ENCODE results near the gene UBA6. TPM values are rescaled to one million over a fixed set of nuclear protein-coding genes. Genes with fewer than 3 reads are reported as not detected.

UBA6 gene
- total RNA-seq, 2 donors from 2014 or later: 57.2 to 73.2 TPM

DNA sequence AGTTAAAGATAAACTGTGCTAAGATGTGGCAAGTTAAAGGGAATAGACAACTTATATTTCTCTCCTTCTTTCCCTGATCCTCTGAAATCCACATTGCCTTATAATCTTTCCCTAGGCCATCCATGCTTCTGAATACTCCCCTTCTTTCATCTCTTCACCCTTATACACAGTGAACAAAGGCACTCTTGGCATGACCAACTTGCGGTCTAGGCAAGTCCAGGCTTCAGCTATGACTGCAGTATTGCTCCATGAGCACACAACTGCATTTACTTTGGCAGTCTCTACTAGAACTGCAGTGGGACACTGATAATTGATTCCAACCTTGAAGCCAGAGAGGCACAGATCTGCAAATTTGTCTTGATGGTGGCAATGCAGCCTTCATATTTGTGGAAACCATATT lies 24.2 kb upstream of the UBA6 start:
- no peaks in the 10 kb centered on the region for H3K9me3 ChIP-seq
- H3K4me3 ChIP-seq: no peak overlapping the region
- intact Hi-C loops (cut with DNase I): no loop called here
- no peaks in the 10 kb centered on the region for H3K27me3 ChIP-seq
- TF ChIP-seq, protein P1, sequence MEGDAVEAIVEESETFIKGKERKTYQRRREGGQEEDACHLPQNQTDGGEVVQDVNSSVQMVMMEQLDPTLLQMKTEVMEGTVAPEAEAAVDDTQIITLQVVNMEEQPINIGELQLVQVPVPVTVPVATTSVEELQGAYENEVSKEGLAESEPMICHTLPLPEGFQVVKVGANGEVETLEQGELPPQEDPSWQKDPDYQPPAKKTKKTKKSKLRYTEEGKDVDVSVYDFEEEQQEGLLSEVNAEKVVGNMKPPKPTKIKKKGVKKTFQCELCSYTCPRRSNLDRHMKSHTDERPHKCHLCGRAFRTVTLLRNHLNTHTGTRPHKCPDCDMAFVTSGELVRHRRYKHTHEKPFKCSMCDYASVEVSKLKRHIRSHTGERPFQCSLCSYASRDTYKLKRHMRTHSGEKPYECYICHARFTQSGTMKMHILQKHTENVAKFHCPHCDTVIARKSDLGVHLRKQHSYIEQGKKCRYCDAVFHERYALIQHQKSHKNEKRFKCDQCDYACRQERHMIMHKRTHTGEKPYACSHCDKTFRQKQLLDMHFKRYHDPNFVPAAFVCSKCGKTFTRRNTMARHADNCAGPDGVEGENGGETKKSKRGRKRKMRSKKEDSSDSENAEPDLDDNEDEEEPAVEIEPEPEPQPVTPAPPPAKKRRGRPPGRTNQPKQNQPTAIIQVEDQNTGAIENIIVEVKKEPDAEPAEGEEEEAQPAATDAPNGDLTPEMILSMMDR (IDR thresholded peaks at IDR 0.05): no peak
- H3K27ac ChIP-seq: no peak overlapping the region
- no peaks in the 10 kb centered on the region for H3K36me3 ChIP-seq
- no peaks in the 10 kb centered on the region for H3K4me1 ChIP-seq
- H3K9ac ChIP-seq (ENCODE audit: low read depth in 2 of 2, low read length in 2 of 2): no peak overlapping the region
- no peak for DNase-seq

GRCh38 chr4:67723949-67724348 lies 23.0 kb upstream of the UBA6 start:
- DNase-seq: no peak
- Histone ChIP-seq H3K27me3 (no peaks in the 10 kb centered on the region), H3K9me3 (no peaks in the 10 kb centered on the region), H3K27ac (no peak overlapping the region), H3K36me3 (no peaks in the 10 kb centered on the region), H3K9ac (ENCODE audit: low read depth in 2 of 2, low read length in 2 of 2) (no peak overlapping the region), H3K4me1 (no peaks in the 10 kb centered on the region), H3K4me3 (no peak overlapping the region)
- TF ChIP-seq, protein P1 (IDR thresholded peaks at IDR 0.05): no peak
- intact Hi-C loops (cut with DNase I): no loop called here

DNA sequence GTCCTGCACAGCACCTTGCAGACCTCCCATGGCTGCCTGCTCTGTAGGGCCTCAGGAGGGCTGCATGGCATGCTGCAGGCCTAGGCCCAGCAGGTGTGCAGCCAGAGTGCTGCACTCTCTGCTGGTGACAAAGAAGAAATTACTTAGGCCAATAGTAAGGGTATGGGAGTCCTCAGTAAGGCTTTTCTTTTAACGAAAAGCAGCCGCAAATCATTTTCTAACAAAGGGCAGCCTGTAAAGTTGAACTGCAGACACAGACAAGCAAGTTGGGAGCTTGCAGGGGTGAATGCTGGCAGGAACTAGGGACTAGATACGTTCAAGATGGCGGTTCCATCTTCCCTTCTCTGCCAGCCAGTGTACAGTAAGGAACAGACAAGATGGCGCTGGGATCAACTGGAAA lies 22.4 kb upstream of the UBA6 start:
- Histone ChIP-seq H3K9ac (ENCODE audit: low read depth in 2 of 2, low read length in 2 of 2) (no peak overlapping the region), H3K27me3 (no peaks in the 10 kb centered on the region), H3K36me3 (no peaks in the 10 kb centered on the region), H3K27ac (no peak overlapping the region), H3K4me3 (no peak overlapping the region), H3K4me1 (no peaks in the 10 kb centered on the region), H3K9me3 (no peaks in the 10 kb centered on the region)
- TF ChIP-seq, protein P1 (IDR thresholded peaks at IDR 0.05): no peak
- no peak for DNase-seq
- intact Hi-C loops (cut with DNase I): no loop called here

GRCh38 chr4:67721770-67722597 lies 21.0 kb upstream of the UBA6 start:
- Histone ChIP-seq H3K4me1 (no peaks in the 10 kb centered on the region), H3K4me3 (no peak overlapping the region), H3K27me3 (no peaks in the 10 kb centered on the region), H3K9ac (ENCODE audit: low read depth in 2 of 2, low read length in 2 of 2) (no peak overlapping the region), H3K36me3 (no peaks in the 10 kb centered on the region), H3K27ac (no peak overlapping the region), H3K9me3 (no peaks in the 10 kb centered on the region)
- intact Hi-C loops (cut with DNase I): no loop called here
- DNase-seq: no peak
- TF ChIP-seq, protein P1 (IDR thresholded peaks at IDR 0.05): no peak

- intact Hi-C loops (cut with DNase I): no loop called here
- Histone ChIP-seq H3K27me3 (no peaks in the 10 kb centered on the region), H3K27ac (no peak overlapping the region), H3K9ac (ENCODE audit: low read depth in 2 of 2, low read length in 2 of 2) (no peak overlapping the region), H3K4me3 (no peak overlapping the region), H3K4me1 (no peaks in the 10 kb centered on the region), H3K36me3 (no peaks in the 10 kb centered on the region), H3K9me3 (no peaks in the 10 kb centered on the region)
- no peak for DNase-seq
- TF ChIP-seq, protein P1 (IDR thresholded peaks at IDR 0.05): no peak
Observed at GRCh38 chr4:67721315-67721769, 20.4 kb upstream of the UBA6 start.
